DOHH2 (cell line): ENCODE data around the gene UMODL1.
"Not testable (repeated sequence)": the region's sequence is repeated elsewhere in the genome, so short reads cannot be mapped to it uniquely, and the experiment has no call there.

Experiments
- H3F3A ChIP-seq: fragments of 200-600 bp; sonication (generic), shearing (Covaris generic); 2 replicates; pipeline ENCODE4 v1.6.0; 2016; ENCODE audit warnings: antibody characterized with exemption, mild to moderate bottlenecking; ENCODE audit not compliant: control insufficient read depth, insufficient read depth
- H3K27ac ChIP-seq: fragments of 200-600 bp; sonication (generic); 2 replicates; pipeline ENCODE4 v1.5.1; 2014; ENCODE audit warnings: low read depth, mild to moderate bottlenecking, low read length, moderate library complexity
- H3K27me3 ChIP-seq: fragments of 200-600 bp; sonication (generic); 2 replicates; pipeline ENCODE4 v1.6.1; 2014; ENCODE audit warnings: mild to moderate bottlenecking, low read length, mixed read lengths; ENCODE audit not compliant: control insufficient read depth
- H3K36me3 ChIP-seq: fragments of 200-600 bp; sonication (generic); 2 replicates; pipeline ENCODE4 v1.6.1; 2014; ENCODE audit warnings: mild to moderate bottlenecking, low read length, moderate library complexity, mixed read lengths; ENCODE audit not compliant: control insufficient read depth
- H3K4me1 ChIP-seq: fragments of 200-600 bp; sonication (generic); 2 replicates; pipeline ENCODE4 v1.6.1; 2014; ENCODE audit warnings: mild to moderate bottlenecking, low read length, mixed read lengths; ENCODE audit not compliant: control insufficient read depth
- H3K4me2 ChIP-seq: fragments of 200-600 bp; sonication (generic); 2 replicates; pipeline ENCODE4 v1.6.0; 2014; ENCODE audit warnings: mild to moderate bottlenecking, low read length, moderate library complexity
- H3K4me3 ChIP-seq: fragments of 200-600 bp; sonication (generic); 2 replicates; pipeline ENCODE4 v1.5.1; 2014; ENCODE audit warnings: mild to moderate bottlenecking, low read length, mixed read lengths
- H3K79me2 ChIP-seq: fragments of 200-600 bp; sonication (generic); 2 replicates; pipeline ENCODE4 v1.6.1; 2014; ENCODE audit warnings: mild to moderate bottlenecking, low read length, mixed read lengths; ENCODE audit not compliant: control insufficient read depth
- H3K9me2 ChIP-seq: fragments of 200-600 bp; sonication (generic); replicated peaks from 2 replicates; pipeline ENCODE4 v1.6.1; 2014; ENCODE audit warnings: mild to moderate bottlenecking, low read length, mixed read lengths; ENCODE audit not compliant: control insufficient read depth
- H3K9me3 ChIP-seq: fragments of 200-600 bp; sonication (generic); 2 replicates; pipeline ENCODE4 v1.6.1; 2014; ENCODE audit warnings: antibody characterized with exemption, low read length, mixed read lengths; ENCODE audit not compliant: control insufficient read depth, insufficient read depth
- H4K20me1 ChIP-seq: fragments of 200-600 bp; sonication (generic); 2 replicates; pipeline ENCODE4 v1.6.0; 2014; ENCODE audit warnings: low read depth, mild to moderate bottlenecking, antibody characterized with exemption, low read length, moderate library complexity; ENCODE audit not compliant: control insufficient read depth, insufficient read depth
- EZH2phosphoT487 ChIP-seq: fragments of 200-600 bp; sonication (generic); IDR thresholded peaks from 2 replicates; pipeline ENCODE4 v1.6.1; 2017; ENCODE audit warnings: borderline replicate concordance, mild to moderate bottlenecking, antibody characterized with exemption, low read length, moderate library complexity, mixed read lengths
- TF ChIP-seq, protein P1 (sequence below): fragments of 200-600 bp; sonication (generic); IDR thresholded peaks from one replicate; pipeline ENCODE4 v1.5.1; 2014; ENCODE audit warnings: antibody characterized with exemption, mild to moderate bottlenecking, low read depth, low read length; ENCODE audit not compliant: poor library complexity, severe bottlenecking

UMODL1 gene

GRCh38 chr21:42073145-42074099 is 2.3 kb downstream of the UMODL1 start:
- Histone ChIP-seq H3K79me2 (no peaks in the 10 kb centered on the region), H3K9me3 (no peaks in the 10 kb centered on the region), H3K4me2 (no peak overlapping the region), H3F3A (peaks cover 13% of the 10 kb centered on the region; the same call in 1 of the 2 replicates), H3K27ac (no peak overlapping the region), H3K36me3 (no peaks in the 10 kb centered on the region), H3K9me2 (no peaks in the 10 kb centered on the region), H3K27me3 (no peaks in the 10 kb centered on the region), H3K4me1 (peaks cover 9% of the 10 kb centered on the region), H3K4me3 (no peak overlapping the region), H4K20me1 (no peaks in the 10 kb centered on the region)
- TF ChIP-seq EZH2phosphoT487 = no peak
- TF ChIP-seq, protein P1, sequence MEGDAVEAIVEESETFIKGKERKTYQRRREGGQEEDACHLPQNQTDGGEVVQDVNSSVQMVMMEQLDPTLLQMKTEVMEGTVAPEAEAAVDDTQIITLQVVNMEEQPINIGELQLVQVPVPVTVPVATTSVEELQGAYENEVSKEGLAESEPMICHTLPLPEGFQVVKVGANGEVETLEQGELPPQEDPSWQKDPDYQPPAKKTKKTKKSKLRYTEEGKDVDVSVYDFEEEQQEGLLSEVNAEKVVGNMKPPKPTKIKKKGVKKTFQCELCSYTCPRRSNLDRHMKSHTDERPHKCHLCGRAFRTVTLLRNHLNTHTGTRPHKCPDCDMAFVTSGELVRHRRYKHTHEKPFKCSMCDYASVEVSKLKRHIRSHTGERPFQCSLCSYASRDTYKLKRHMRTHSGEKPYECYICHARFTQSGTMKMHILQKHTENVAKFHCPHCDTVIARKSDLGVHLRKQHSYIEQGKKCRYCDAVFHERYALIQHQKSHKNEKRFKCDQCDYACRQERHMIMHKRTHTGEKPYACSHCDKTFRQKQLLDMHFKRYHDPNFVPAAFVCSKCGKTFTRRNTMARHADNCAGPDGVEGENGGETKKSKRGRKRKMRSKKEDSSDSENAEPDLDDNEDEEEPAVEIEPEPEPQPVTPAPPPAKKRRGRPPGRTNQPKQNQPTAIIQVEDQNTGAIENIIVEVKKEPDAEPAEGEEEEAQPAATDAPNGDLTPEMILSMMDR = no peak

- H3K9me3 ChIP-seq = no peaks in the 10 kb centered on the region
- H4K20me1 ChIP-seq = no peaks in the 10 kb centered on the region
- H3K27me3 ChIP-seq = peaks cover 2% of the 10 kb centered on the region; the same call in 1 of the 2 replicates
- no peak for TF ChIP-seq EZH2phosphoT487
- TF ChIP-seq, protein P1 = no peak
- H3K79me2 ChIP-seq = no peaks in the 10 kb centered on the region
- H3K4me3 ChIP-seq = no peak overlapping the region
- H3K27ac ChIP-seq = no peak overlapping the region
- no peaks in the 10 kb centered on the region for H3K9me2 ChIP-seq
- H3K36me3 ChIP-seq = no peaks in the 10 kb centered on the region
- H3K4me2 ChIP-seq = no peak overlapping the region
- no peaks in the 10 kb centered on the region for H3F3A ChIP-seq
- peaks cover 9% of the 10 kb centered on the region for H3K4me1 ChIP-seq
Measured at GRCh38 chr21:42075686-42076471, 4.8 kb downstream of the UMODL1 start.

DNA sequence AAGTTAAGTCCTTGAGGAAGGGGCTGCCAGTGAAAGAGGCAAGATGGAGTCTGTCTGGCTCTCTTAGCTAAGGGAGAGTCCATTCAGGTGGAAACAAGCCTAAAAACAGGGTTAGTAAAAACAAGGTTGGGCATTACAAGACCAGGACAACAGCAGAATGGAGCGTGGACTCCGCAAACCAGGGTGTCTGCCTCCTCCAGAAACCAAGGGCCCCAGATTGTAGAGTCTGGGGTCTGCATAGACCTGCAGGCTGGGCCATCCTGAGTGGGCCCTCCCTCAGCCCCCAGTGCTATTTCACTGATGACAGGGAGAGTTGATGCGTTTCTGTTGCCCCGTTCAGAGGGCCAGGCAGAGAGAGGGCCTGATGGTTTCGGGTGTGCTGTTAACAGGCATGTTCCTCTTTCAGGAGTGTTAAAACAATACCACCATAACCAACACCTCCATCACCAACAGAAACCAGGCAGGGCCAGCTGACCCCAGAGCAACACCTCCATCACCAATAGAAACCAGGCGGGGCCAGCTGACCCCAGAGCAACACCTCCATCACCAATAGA is 6.6 kb downstream of the UMODL1 start:
- H3K4me1 ChIP-seq, H3K79me2 ChIP-seq, H4K20me1 ChIP-seq, H3K9me2 ChIP-seq, H3K4me3 ChIP-seq, H3K4me2 ChIP-seq, H3K27ac ChIP-seq, H3K36me3 ChIP-seq, H3K9me3 ChIP-seq, H3K27me3 ChIP-seq, H3F3A ChIP-seq: not testable (repeated sequence)

DNA sequence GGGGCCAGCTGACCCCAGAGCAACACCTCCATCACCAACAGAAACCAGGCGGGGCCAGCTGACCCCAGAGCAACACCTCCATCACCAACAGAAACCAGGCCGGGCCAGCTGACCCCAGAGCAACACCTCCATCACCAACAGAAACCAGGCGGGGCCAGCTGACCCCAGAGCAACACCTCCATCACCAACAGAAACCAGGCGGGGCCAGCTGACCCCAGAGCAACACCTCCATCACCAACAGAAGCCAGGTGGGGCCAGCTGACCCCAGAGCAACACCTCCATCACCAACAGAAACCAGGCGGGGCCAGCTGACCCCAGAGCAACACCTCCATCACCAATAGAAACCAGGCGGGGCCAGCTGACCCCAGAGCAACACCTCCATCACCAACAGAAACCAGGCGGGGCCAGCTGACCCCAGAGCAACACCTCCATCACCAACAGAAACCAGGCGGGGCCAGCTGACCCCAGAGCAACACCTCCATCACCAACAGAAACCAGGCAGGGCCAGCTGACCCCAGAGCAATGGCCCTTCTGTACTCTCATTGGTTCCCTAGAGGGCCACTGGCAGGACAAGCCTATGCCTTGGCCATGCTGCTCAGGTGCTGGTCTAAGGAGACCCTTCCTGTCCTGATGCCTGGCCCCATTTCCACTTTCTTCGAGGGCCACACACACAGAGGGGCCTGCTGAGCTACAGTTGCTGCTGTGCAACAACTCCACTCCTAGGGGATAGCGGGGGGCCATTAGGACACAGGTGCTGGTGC is 7.3 kb downstream of the UMODL1 start:
- H3K27ac ChIP-seq, H3K4me3 ChIP-seq, H3K4me2 ChIP-seq, H3K9me3 ChIP-seq, H3K4me1 ChIP-seq, H3K9me2 ChIP-seq, H3K36me3 ChIP-seq, H3K79me2 ChIP-seq, H4K20me1 ChIP-seq, H3K27me3 ChIP-seq, H3F3A ChIP-seq: not testable (repeated sequence)
